HG03139 (cell line): Measurements from ENCODE around the gene CELF6.
"Not testable (repeated sequence)": the region's sequence is repeated elsewhere in the genome, so short reads cannot be mapped to it uniquely, and the experiment has no call there.

Source experiments
- ATAC-seq: cut with Tn5 transposase; IDR thresholded peaks from one replicate; pipeline ENCODE4 v1.9.1; 2021; ENCODE audit not compliant: unreplicated experiment

The CELF6 gene

DNA sequence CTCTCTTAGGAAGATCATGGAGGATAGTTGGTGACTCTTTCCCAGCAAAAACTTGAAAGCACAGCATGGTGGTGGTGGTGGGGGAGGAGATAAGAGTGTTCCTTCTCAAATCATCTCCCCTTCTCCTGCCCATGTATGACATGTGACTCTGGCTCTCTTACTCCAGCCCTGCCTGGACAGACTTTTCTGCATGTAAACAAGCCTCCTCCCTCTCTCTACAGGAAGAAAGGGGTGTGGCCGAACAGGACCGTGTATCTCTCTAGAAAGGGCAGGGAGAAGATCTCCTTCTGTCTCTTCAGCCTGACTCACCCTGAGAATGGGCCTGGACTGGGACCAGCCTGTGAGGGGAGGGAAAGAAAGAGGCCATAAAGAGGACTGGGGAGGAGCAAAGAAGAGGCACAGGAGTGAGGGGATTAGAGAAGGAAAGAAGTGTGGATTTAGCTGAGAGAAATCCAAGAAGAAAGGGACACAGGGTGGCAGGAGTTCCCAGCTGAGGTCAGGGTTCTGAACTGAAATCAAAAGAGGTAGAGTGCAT is 1.5 kb downstream of the CELF6 start:
- no peak for ATAC-seq

DNA sequence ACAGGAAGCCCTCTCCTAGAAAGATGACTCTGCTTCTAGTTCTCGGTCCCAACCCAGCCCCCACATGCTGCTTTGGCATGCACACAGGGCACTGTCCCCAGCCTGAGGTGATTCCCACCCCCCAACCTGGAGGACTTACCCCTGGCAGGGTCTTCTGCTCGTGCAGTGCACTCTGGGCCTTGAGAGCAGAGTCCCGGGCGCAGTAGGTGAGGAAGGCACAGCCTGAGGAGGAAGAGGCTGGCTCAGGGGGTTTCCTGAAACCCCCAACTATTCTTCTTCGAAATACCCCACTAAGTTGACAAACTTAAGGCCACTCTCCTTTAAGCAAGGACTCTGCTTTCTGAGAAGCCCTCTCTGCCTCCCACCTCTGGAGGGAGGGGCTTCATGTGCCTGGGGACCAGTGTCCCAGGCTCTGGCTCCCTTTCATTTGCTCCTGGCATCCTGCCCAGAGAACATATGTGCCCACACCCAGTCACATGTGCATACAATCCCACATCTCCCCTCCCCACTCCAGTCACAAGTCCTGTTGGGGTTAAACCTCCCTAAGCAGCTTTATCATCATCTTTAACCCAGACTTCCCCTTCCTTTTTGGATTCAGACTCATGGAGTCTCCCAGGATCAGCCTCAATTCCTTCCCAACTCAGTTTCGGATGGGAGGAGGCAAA is 4.1 kb downstream of the CELF6 start:
- no peak for ATAC-seq

GRCh38 chr15:72313881-72314280 is 6.1 kb downstream of the CELF6 start:
- ATAC-seq = no peak

GRCh38 chr15:72313448-72313840 is 6.5 kb downstream of the CELF6 start:
- ATAC-seq = no peak

DNA sequence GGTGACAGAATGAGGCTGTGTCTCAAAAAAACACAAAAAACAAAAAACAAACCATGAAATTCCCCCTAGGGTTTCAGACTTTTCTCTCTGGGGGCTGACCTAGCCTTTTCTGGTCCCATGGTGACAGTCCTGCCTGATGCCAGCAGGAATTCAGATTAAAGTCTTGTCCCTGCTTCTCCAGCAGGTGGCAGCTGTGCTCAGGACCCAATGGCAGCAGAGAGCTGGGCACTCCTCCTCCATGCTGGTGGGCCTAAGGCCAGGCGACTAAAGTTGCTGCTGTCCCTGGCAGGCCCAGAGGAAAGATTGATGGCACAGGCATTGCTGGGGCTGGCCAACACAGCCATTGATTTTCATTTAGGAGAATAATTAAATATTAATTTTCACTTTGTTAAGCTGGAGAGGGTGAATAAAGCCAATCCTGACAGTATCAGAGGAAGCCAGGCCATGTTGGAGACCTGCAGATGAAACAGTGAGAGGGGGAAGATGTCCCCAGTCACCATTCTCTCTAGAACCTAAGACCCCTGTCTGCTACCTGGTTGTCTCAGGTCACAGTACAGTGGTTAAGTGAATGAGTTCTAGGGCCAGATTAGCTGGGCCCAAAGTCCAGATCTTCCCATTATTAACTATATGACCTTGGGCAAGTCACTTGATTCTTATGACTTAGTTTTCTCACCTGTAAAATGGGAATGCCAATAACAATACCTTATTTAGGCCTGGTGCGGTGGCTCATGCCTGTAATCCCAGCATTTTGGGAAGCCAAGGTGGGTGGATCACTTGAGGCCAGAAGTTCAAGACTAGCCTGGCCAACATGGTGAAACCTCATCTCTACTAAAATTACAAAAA is 7.1 kb downstream of the CELF6 start:
- ATAC-seq = peak; percentile 82

GRCh38 chr15:72307026-72307425 is 12.9 kb downstream of the CELF6 start:
- no peak for ATAC-seq

- no peak for ATAC-seq
Measured at GRCh38 chr15:72306211-72306785, 13.7 kb downstream of the CELF6 start.

DNA sequence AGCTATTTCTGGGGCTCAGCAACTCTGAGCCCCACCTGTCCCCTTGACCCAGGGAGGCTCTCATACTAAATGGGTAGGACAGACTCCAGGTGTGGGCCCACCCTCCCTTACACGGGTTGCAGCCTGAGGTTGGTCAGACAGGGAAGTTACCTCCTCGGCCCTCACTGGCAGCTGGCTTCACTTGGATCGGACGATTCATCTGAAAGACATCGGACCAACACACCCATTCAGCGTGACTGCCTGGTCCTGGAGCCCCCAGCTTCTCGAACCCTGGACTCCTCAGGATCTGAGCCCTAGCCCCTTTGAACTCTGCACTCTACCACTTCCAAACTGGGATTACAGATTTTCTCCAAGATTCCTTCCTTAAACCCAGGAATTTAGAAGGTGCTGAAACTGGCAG is 15.4 kb downstream of the CELF6 start:
- no peak for ATAC-seq

GRCh38 chr15:72302955-72303354 is 17.0 kb downstream of the CELF6 start:
- ATAC-seq = no peak

DNA sequence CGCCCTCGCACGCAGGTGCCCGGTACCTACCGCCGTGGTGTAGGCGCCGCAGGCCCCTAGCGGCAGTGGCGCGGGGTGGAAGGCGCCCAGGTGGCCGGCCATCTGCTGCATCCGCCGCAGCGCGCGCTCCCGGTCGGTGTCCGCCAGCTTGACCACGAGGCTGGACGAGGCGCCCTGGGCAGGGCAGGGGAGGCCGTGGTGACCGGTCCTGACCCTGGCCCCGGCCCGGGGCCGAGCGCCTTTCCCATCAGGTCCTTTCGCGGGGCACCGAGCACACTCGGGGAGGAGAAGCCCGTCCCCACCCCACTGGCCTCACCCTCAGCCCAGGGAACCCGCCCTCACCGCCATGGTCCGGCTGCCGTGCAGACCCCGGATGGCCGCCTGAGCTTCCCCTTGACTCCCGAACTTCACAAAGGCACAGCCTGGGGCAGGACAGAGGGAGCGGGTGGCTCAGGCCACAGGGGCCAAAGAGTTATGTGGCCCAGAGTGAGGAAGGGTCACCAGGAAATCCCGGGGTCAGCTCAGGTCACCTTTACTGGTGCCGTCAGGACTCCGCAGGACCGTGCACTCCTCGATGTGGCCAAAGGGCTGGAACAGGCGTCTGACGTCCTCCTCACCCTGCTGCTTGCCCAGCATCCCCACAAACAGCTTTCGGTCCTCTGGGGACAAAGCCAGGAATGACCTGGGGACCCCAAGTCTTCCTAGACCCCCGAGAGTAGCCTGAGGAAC is 30.2 kb downstream of the CELF6 start:
- no peak for ATAC-seq

GRCh38 chr15:72288796-72289596 is 31.0 kb downstream of the CELF6 start:
- no peak for ATAC-seq

GRCh38 chr15:72285927-72286516 is 33.9 kb downstream of the CELF6 start:
- ATAC-seq = no peak

DNA sequence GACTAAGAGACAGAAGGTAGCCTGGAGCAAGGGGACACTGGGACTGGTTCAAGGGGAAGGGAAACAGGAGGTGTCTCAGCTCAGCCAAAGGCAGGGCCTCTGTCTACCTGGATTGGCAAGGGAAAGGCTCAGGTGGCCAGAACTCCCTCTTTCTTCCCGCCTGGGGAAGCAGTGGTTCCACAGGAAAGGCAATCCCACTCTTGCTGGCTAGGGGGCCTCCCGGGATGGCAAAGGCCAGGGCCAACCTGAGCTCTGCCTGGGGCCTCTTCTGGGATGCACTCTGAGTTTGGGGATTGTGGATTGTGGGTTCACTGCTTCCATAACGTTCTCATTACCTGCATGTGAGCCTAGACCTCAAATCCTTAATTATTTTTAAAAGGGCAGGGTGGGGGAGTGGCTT is 34.6 kb downstream of the CELF6 start:
- ATAC-seq = no peak

DNA sequence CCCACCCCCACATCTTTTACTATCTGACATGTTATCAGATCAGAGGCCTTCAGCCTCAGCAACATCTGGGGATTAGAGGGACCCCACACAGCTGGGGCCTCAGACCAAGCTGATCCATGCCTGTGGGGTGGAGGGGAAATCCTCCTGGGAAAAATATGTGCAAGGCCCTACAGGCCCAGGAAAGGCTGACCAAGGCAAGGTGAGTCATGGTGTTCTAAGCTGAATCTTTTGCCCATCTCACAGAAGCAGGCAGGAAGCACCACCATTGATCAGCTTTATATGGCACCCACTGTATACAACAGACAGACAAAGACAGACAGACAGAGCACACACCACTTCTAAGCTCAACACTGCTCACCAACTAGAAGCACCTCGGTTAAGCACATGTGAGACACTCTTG is 35.2 kb downstream of the CELF6 start:
- no peak for ATAC-seq

- ATAC-seq = no peak
Measured at GRCh38 chr15:72281713-72282112, 38.2 kb downstream of the CELF6 start.

DNA sequence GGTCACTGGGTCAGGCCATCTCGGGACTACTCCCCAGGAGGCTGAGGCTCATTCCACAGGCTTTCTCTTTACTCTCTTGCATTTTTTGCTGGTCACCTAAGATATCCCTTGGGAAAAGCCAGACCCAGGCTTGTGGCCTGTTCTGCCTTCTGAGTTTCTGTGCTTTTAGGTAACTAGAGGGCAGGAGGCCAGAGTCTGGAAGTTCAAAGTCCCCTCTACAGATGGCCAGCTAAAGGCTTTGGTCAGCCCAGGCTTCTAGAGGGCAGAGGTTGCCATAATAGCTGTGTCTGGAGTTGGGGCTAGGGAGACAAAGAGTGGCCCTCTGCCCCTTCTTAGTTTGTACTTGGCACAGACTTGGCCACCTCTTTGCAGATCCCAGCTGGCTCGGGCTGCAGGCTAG is 39.2 kb downstream of the CELF6 start:
- no peak for ATAC-seq

DNA sequence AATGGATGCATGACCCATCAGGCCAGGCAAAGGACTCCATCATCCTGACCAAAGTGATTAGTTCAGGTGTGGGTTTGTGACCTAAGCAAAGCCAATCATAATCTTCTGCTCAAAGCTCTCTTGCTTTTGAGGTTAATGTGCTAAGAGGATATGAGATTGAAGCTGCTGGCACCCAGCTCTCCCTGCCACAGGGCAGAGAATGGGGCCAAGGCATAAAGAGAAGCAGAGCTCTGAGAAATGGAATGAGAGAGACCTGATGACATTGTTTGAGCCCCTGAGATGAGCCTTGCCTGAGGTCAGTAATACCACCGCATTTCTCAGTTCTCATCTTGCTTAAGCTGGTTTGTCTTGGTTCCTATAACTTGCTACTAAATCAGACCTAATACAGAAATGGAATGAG is 41.2 kb downstream of the CELF6 start:
- ATAC-seq = no peak

DNA sequence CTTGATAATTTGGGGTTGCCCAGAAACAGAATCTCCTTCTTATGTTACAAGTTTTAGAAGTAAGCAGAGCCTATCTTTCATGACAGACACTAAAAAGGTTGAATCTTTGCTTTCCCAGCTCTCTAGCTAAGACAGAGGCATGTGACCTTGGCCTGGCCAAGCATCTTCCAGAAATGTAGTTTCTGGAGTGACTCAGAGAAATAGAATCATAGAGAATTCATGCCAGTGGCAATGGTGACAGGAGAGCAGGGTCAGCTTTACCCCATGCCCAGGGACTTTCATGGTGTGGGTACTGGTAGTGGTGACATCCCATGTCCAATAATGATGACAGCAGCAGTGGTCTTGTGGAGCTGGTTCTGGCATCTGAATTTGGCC is 43.6 kb downstream of the CELF6 start:
- ATAC-seq = no peak

- not testable (repeated sequence) for ATAC-seq
Measured at GRCh38 chr15:72275635-72276325, 44.2 kb downstream of the CELF6 start.

- ATAC-seq = no peak
Measured at GRCh38 chr15:72272997-72273352, 47.0 kb downstream of the CELF6 start.
